ENCODE measurements around the gene TMEM135.

- TF ChIP-seq GATA2 (CRISPR knock-in tag; IDR thresholded peaks at IDR 0.05) (no peak), EP300 (IDR thresholded peaks at IDR 0.05; ENCODE audit: borderline replicate concordance in 1 of 2, low read depth in 1 of 2, low read length in 1 of 2) (no peak), POLR2AphosphoS5 (IDR thresholded peaks at IDR 0.05; ENCODE audit: low read depth, low read length) (no peak), SMC3 (IDR thresholded peaks at IDR 0.05; ENCODE audit: low read depth, low read length) (no peak), MEF2A (IDR thresholded peaks at IDR 0.05; ENCODE audit: borderline replicate concordance, low read depth) (no peak), REST (IDR thresholded peaks at IDR 0.05; ENCODE audit: low read depth, low read length) (no peak), RAD21 (IDR thresholded peaks at IDR 0.05; ENCODE audit: low read length) (no peak)
- TF ChIP-seq, protein P1, sequence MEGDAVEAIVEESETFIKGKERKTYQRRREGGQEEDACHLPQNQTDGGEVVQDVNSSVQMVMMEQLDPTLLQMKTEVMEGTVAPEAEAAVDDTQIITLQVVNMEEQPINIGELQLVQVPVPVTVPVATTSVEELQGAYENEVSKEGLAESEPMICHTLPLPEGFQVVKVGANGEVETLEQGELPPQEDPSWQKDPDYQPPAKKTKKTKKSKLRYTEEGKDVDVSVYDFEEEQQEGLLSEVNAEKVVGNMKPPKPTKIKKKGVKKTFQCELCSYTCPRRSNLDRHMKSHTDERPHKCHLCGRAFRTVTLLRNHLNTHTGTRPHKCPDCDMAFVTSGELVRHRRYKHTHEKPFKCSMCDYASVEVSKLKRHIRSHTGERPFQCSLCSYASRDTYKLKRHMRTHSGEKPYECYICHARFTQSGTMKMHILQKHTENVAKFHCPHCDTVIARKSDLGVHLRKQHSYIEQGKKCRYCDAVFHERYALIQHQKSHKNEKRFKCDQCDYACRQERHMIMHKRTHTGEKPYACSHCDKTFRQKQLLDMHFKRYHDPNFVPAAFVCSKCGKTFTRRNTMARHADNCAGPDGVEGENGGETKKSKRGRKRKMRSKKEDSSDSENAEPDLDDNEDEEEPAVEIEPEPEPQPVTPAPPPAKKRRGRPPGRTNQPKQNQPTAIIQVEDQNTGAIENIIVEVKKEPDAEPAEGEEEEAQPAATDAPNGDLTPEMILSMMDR (IDR thresholded peaks at IDR 0.05): no peak
- TF ChIP-seq, protein P2, sequence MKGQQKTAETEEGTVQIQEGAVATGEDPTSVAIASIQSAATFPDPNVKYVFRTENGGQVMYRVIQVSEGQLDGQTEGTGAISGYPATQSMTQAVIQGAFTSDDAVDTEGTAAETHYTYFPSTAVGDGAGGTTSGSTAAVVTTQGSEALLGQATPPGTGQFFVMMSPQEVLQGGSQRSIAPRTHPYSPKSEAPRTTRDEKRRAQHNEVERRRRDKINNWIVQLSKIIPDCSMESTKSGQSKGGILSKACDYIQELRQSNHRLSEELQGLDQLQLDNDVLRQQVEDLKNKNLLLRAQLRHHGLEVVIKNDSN (IDR thresholded peaks at IDR 0.05; ENCODE audit: borderline replicate concordance, low read depth): no peak
Observed at GRCh38 chr11:87316491-87316890, 278.8 kb downstream of the TMEM135 start.

All from SK-N-SH (cell line).